Heart right ventricle (tissue), 16 donors: ENCODE measurements around the gene DBP. TPM values are rescaled to one million over a fixed set of nuclear protein-coding genes. Genes with fewer than 3 reads are reported as not detected.

Experiments used
- ATAC-seq, 8 donors: fragments of 200-7000 bp; cut with Tn5 transposase; one replicate each; pipeline ENCODE4 v1.9.1; 2020; ENCODE audit warnings: mild to moderate bottlenecking in 8 of 8, moderate library complexity in 8 of 8, moderate number of reproducible peaks in 1 of 8
- DNase-seq, 2 donors: peaks; one replicate each; pipeline ENCODE4 v3.0.0-alpha.2; 2020
- H3K27ac ChIP-seq, 10 donors: fragments of 200-600 bp; sonication (generic) in 2 of 10; one replicate each; pipeline versions ENCODE4 v1.5.0 to v1.8.0; 2020 to 2022; ENCODE audit warnings: mild to moderate bottlenecking in 3 of 10
- H3K27me3 ChIP-seq, 7 donors: fragments of 200-600 bp; one replicate each; pipeline ENCODE4 v1.8.0; 2021 to 2022; ENCODE audit warnings: mild to moderate bottlenecking in 2 of 7
- H3K36me3 ChIP-seq, 9 donors: fragments of 200-600 bp; sonication (generic) in 1 of 9; one replicate each; pipeline versions ENCODE4 v1.5.0 to v1.8.0; 2020 to 2022; ENCODE audit warnings: mild to moderate bottlenecking in 2 of 9
- H3K4me1 ChIP-seq, 9 donors: fragments of 200-600 bp; sonication (generic) in 1 of 9; one replicate each; pipeline versions ENCODE4 v1.5.0 to v1.8.0; 2020 to 2022; ENCODE audit warnings: mild to moderate bottlenecking in 4 of 9
- H3K4me3 ChIP-seq, 10 donors: fragments of 200-600 bp; sonication (generic) in 2 of 10; one replicate each; pipeline versions ENCODE4 v1.5.0 to v1.8.0; 2020 to 2022; ENCODE audit warnings: mild to moderate bottlenecking in 7 of 10, moderate library complexity in 2 of 10
- H3K9me3 ChIP-seq, 11 donors: fragments of 200-600 bp in 10 of 11; sonication (generic) in 2 of 11; one replicate each; pipeline versions ENCODE4 v1.5.0 to v1.8.0; 2013 to 2022; ENCODE audit warnings: mild to moderate bottlenecking in 2 of 11, control low read depth in 1 of 11, moderate library complexity in 1 of 11
- CTCF ChIP-seq, 9 donors: fragments of 200-600 bp; sonication (generic) in 2 of 9; IDR thresholded peaks; one replicate each; pipeline versions ENCODE4 v1.5.0 to v1.8.0; 2021 to 2022; ENCODE audit warnings: antibody characterized with exemption in 9 of 9, mild to moderate bottlenecking in 5 of 9, moderate library complexity in 1 of 9
- WGBS, 2 donors: extraction: QIAGEN DNeasy Blood & Tissue Kit; methylation state at CpG; one replicate each; pipeline ENCODE4 v1.1.7; 2013; ENCODE audit warnings: inconsistent platforms in 1 of 2; 5-methylcytosine and 5-hydroxymethylcytosine counted together
- intact Hi-C, 10 donors: fragments of 100-400 bp; cut with DNase I; formaldehyde crosslinking; loops; one replicate each; pipeline versions ENCODE4 v1.11.1 to v1.14.2; 2022
- polyA plus RNA-seq, 2 donors: library from polyadenylated mRNA; stranded (reverse); fragments of 200-250 nt; gene quantifications; one replicate each; pipeline ENCODE4 v1.2.3, GENCODE V29; 2013
- total RNA-seq, 10 donors: library from RNA; stranded (reverse); fragmentation: NEBNext Ultra II Directional in 3 of 10; extraction: Animal tissue kit (Norgen Biotek cat#: 25700) in 3 of 10; gene quantifications; one replicate each; pipeline versions ENCODE4 v1.2.1 to v1.2.4, GENCODE V29; 2021 to 2023
- donor health status: Arrhythmogenic right ventricular cardiomyopathy.
- donor health status: ischemic (EF 13 %, LVEDD 7.1; RV severe dilation, severe dysfunction).
- donor health status: healthy with polysubstance abuse.
- donor health status: DM: no; HTN: yes; CAD: no.
- donor health status: DM: no; HTN: no; CAD: no.
- donor health status: ischemic (EF 25% LVEDD 6.9; RV normal size, moderate dysfunction).
- donor health status: ischemic (EF 25% LVEDD 5.7; RV mildly dilated, moderate dysfunction).
- donor health status: healthy.
- donor health status: DM: yes; HTN: yes; CAD: no.
- donor health status: Ischemic cardiomyopathy.
- donor health status: ischemic (EF 35%, LVEDD 5.7; RV mildly dilated, moderate dysfunction).
- donor health status: nonischemic (EF 11% LVEDD 7.7; RV severe dilation, severe dysfunction).
- donor health status: DM: yes; HTN: yes; CAD: no.
- donor health status: PGD.
- donor health status: ischemic (EF 29% LVEDD 5.4; RV normal size, mild dysfunction).
- donor health status: nonischemic (EF 23%, LVEDD 6.1; RV moderate dilation, normal function).

The DBP gene
- total and polyA plus RNA-seq, 12 donors: 2.4 to 30.0 (median 12.2) TPM

- no peak for DNase-seq
- intact Hi-C loops: no loop called here
- H3K4me3 ChIP-seq: no peak overlapping the region
- peaks cover 0 to 15% (median 9%) of the 10 kb centered on the region in 9 donors for H3K4me1 ChIP-seq
- no peak for TF ChIP-seq CTCF (IDR thresholded peaks at IDR 0.05)
- no peak overlapping the region for H3K27ac ChIP-seq
- H3K27me3 ChIP-seq: no peaks in the 10 kb centered on the region
- H3K36me3 ChIP-seq: no peaks in the 10 kb centered on the region
- 84 to 88% methylated on average over 14 of the region's 14 CpGs for WGBS, 2 donors
- ATAC-seq: no peak
- no peaks in the 10 kb centered on the region for H3K9me3 ChIP-seq
Observed at GRCh38 chr19:48664476-48664875, 27.3 kb upstream of the DBP start.

GRCh38 chr19:48663667-48664066, 26.5 kb upstream of the DBP start:
- H3K4me1 ChIP-seq: peaks cover 0 to 15% (median 9%) of the 10 kb centered on the region in 9 donors
- 91 to 92% methylated on average over 4 of the region's 4 CpGs for WGBS, 2 donors
- no peak for DNase-seq
- no peak overlapping the region for H3K4me3 ChIP-seq
- H3K27ac ChIP-seq: no peak overlapping the region
- H3K36me3 ChIP-seq: no peaks in the 10 kb centered on the region
- no peak for TF ChIP-seq CTCF (IDR thresholded peaks at IDR 0.05)
- intact Hi-C loops: no loop called here
- ATAC-seq: no peak
- no peaks in the 10 kb centered on the region for H3K9me3 ChIP-seq
- H3K27me3 ChIP-seq: no peaks in the 10 kb centered on the region

GRCh38 chr19:48661711-48662090, 24.5 kb upstream of the DBP start:
- peaks cover 0 to 15% (median 9%) of the 10 kb centered on the region in 9 donors for H3K4me1 ChIP-seq
- 92% methylated on average over 38 to 50 of the region's 50 CpGs for WGBS, 2 donors
- peak overlapping the region in 1 of 10 donors; percentile 2 for H3K27ac ChIP-seq
- intact Hi-C loops: no loop called here
- no peak for DNase-seq
- no peaks in the 10 kb centered on the region for H3K27me3 ChIP-seq
- no peaks in the 10 kb centered on the region for H3K36me3 ChIP-seq
- TF ChIP-seq CTCF (IDR thresholded peaks at IDR 0.05): no peak
- no peaks in the 10 kb centered on the region for H3K9me3 ChIP-seq
- H3K4me3 ChIP-seq: no peak overlapping the region
- ATAC-seq: peak in 1 of 8 donors; percentile 10

GRCh38 chr19:48660852-48661710, 23.9 kb upstream of the DBP start:
- Histone ChIP-seq H3K4me1 (peaks cover 0 to 15% (median 9%) of the 10 kb centered on the region in 9 donors), H3K9me3 (no peaks in the 10 kb centered on the region), H3K27ac (peak overlapping the region in 9 of 10 donors; percentile 2 to 75 (median 48)), H3K36me3 (no peaks in the 10 kb centered on the region), H3K4me3 (peak overlapping the region in 4 of 10 donors; percentile 1 to 14 (median 6)), H3K27me3 (no peaks in the 10 kb centered on the region)
- ATAC-seq (peak; percentile 81 to 96 (median 95)), DNase-seq (peak; percentile 86 to 94)
- intact Hi-C loops: no loop called here
- TF ChIP-seq CTCF (IDR thresholded peaks at IDR 0.05): no peak
- 55 to 68% methylated on average over 35 of the region's 35 CpGs for WGBS, 2 donors
